ENCODE measurements around the gene CCNK.

The CCNK gene

GRCh38 chr14:99480917-99481744, at the start of gene CCNK:
TSS of gene CCNK (plus strand) at chr14:99481409. CDS start at chr14:99492678, 11,269 bp downstream.
- H3K4me1 ChIP-seq (ENCODE audit: control insufficient read depth in 1 of 2, insufficient read depth in 2 of 2, low read length in 2 of 2) = peaks cover 22 to 40% of the 10 kb centered on the region in 2 donors
- H3K9ac ChIP-seq (ENCODE audit: low read depth in 1 of 2, low read length in 2 of 2) = peak within 1 kb of the TSS; percentile 93 to 94
- H3K36me3 ChIP-seq (ENCODE audit: control insufficient read depth in 1 of 2, insufficient read depth in 2 of 2, low read length in 2 of 2) = no peaks in the 10 kb centered on the region
- peak within 1 kb of the TSS; percentile 89 to 99 for H3K4me3 ChIP-seq (ENCODE audit: low read depth in 1 of 2, low read length in 2 of 2)
- H3K27ac ChIP-seq (ENCODE audit: low read depth, low read length) = peak within 1 kb of the TSS; percentile 90
- H3K9me3 ChIP-seq (ENCODE audit: control insufficient read depth in 1 of 2, low read length in 2 of 2) = no peaks in the 10 kb centered on the region
- H3K27me3 ChIP-seq (ENCODE audit: control insufficient read depth in 1 of 2, insufficient read depth in 2 of 2, low read length in 2 of 2) = no peaks in the 10 kb centered on the region

- no peak overlapping the region for H3K9ac ChIP-seq (ENCODE audit: low read depth in 1 of 2, low read length in 2 of 2)
- H3K4me3 ChIP-seq (ENCODE audit: low read depth in 1 of 2, low read length in 2 of 2) = no peak overlapping the region
- peaks cover 16 to 54% of the 10 kb centered on the region in 2 donors for H3K36me3 ChIP-seq (ENCODE audit: control insufficient read depth in 1 of 2, insufficient read depth in 2 of 2, low read length in 2 of 2)
- H3K27me3 ChIP-seq (ENCODE audit: control insufficient read depth in 1 of 2, insufficient read depth in 2 of 2, low read length in 2 of 2) = no peaks in the 10 kb centered on the region
- peaks cover 0 to 6% of the 10 kb centered on the region in 2 donors for H3K9me3 ChIP-seq (ENCODE audit: control insufficient read depth in 1 of 2, low read length in 2 of 2)
- peaks cover 18 to 22% of the 10 kb centered on the region in 2 donors for H3K4me1 ChIP-seq (ENCODE audit: control insufficient read depth in 1 of 2, insufficient read depth in 2 of 2, low read length in 2 of 2)
- no peak overlapping the region for H3K27ac ChIP-seq (ENCODE audit: low read depth, low read length)
Measured at GRCh38 chr14:99431986-99432385, 49.2 kb upstream of the CCNK start.

GRCh38 chr14:99432485-99432884, 48.7 kb upstream of the CCNK start:
- H3K36me3 ChIP-seq (ENCODE audit: control insufficient read depth in 1 of 2, insufficient read depth in 2 of 2, low read length in 2 of 2) = peaks cover 16 to 57% of the 10 kb centered on the region in 2 donors

GRCh38 chr14:99435327-99435726, 45.9 kb upstream of the CCNK start:
- H3K9ac ChIP-seq (ENCODE audit: low read depth in 1 of 2, low read length in 2 of 2) = no peak overlapping the region
- peaks cover 5 to 48% of the 10 kb centered on the region in 2 donors for H3K36me3 ChIP-seq (ENCODE audit: control insufficient read depth in 1 of 2, insufficient read depth in 2 of 2, low read length in 2 of 2)
- no peak overlapping the region for H3K4me3 ChIP-seq (ENCODE audit: low read depth in 1 of 2, low read length in 2 of 2)
- no peaks in the 10 kb centered on the region for H3K27me3 ChIP-seq (ENCODE audit: control insufficient read depth in 1 of 2, insufficient read depth in 2 of 2, low read length in 2 of 2)
- no peaks in the 10 kb centered on the region for H3K9me3 ChIP-seq (ENCODE audit: control insufficient read depth in 1 of 2, low read length in 2 of 2)
- no peak overlapping the region for H3K27ac ChIP-seq (ENCODE audit: low read depth, low read length)
- peaks cover 18 to 20% of the 10 kb centered on the region in 2 donors for H3K4me1 ChIP-seq (ENCODE audit: control insufficient read depth in 1 of 2, insufficient read depth in 2 of 2, low read length in 2 of 2)

More at GRCh38 chr14:99432485-99432884, 48.7 kb upstream of the CCNK start:
- H3K27me3 ChIP-seq (ENCODE audit: control insufficient read depth in 1 of 2, insufficient read depth in 2 of 2, low read length in 2 of 2) = no peaks in the 10 kb centered on the region
- H3K9me3 ChIP-seq (ENCODE audit: control insufficient read depth in 1 of 2, low read length in 2 of 2) = peaks cover 0 to 6% of the 10 kb centered on the region in 2 donors
- no peak overlapping the region for H3K27ac ChIP-seq (ENCODE audit: low read depth, low read length)
- H3K4me3 ChIP-seq (ENCODE audit: low read depth in 1 of 2, low read length in 2 of 2) = no peak overlapping the region
- no peak overlapping the region for H3K9ac ChIP-seq (ENCODE audit: low read depth in 1 of 2, low read length in 2 of 2)
- peaks cover 20 to 22% of the 10 kb centered on the region in 2 donors for H3K4me1 ChIP-seq (ENCODE audit: control insufficient read depth in 1 of 2, insufficient read depth in 2 of 2, low read length in 2 of 2)

- Histone ChIP-seq H3K27ac (ENCODE audit: low read depth, low read length) (no peak overlapping the region), H3K27me3 (ENCODE audit: control insufficient read depth in 1 of 2, insufficient read depth in 2 of 2, low read length in 2 of 2) (no peaks in the 10 kb centered on the region), H3K4me1 (ENCODE audit: control insufficient read depth in 1 of 2, insufficient read depth in 2 of 2, low read length in 2 of 2) (peaks cover 10 to 18% of the 10 kb centered on the region in 2 donors), H3K9me3 (ENCODE audit: control insufficient read depth in 1 of 2, low read length in 2 of 2) (no peaks in the 10 kb centered on the region), H3K9ac (ENCODE audit: low read depth in 1 of 2, low read length in 2 of 2) (no peak overlapping the region), H3K4me3 (ENCODE audit: low read depth in 1 of 2, low read length in 2 of 2) (no peak overlapping the region), H3K36me3 (ENCODE audit: control insufficient read depth in 1 of 2, insufficient read depth in 2 of 2, low read length in 2 of 2) (peaks cover 5 to 58% of the 10 kb centered on the region in 2 donors)
Measured at GRCh38 chr14:99436247-99437180, 44.7 kb upstream of the CCNK start.

- Histone ChIP-seq H3K27ac (ENCODE audit: low read depth, low read length) (no peak overlapping the region), H3K36me3 (ENCODE audit: control insufficient read depth in 1 of 2, insufficient read depth in 2 of 2, low read length in 2 of 2) (peaks cover 8 to 69% of the 10 kb centered on the region in 2 donors)
Measured at GRCh38 chr14:99437706-99438105, 43.5 kb upstream of the CCNK start.

GRCh38 chr14:99440278-99440677, 40.9 kb upstream of the CCNK start:
- no peak overlapping the region for H3K27ac ChIP-seq (ENCODE audit: low read depth, low read length)
- no peak overlapping the region for H3K4me3 ChIP-seq (ENCODE audit: low read depth in 1 of 2, low read length in 2 of 2)
- H3K4me1 ChIP-seq (ENCODE audit: control insufficient read depth in 1 of 2, insufficient read depth in 2 of 2, low read length in 2 of 2) = peaks cover 0 to 8% of the 10 kb centered on the region in 2 donors
- no peaks in the 10 kb centered on the region for H3K27me3 ChIP-seq (ENCODE audit: control insufficient read depth in 1 of 2, insufficient read depth in 2 of 2, low read length in 2 of 2)
- no peak overlapping the region for H3K9ac ChIP-seq (ENCODE audit: low read depth in 1 of 2, low read length in 2 of 2)
- no peaks in the 10 kb centered on the region for H3K9me3 ChIP-seq (ENCODE audit: control insufficient read depth in 1 of 2, low read length in 2 of 2)
- peaks cover 19 to 71% of the 10 kb centered on the region in 2 donors for H3K36me3 ChIP-seq (ENCODE audit: control insufficient read depth in 1 of 2, insufficient read depth in 2 of 2, low read length in 2 of 2)

More at GRCh38 chr14:99437706-99438105, 43.5 kb upstream of the CCNK start:
- no peaks in the 10 kb centered on the region for H3K9me3 ChIP-seq (ENCODE audit: control insufficient read depth in 1 of 2, low read length in 2 of 2)
- H3K9ac ChIP-seq (ENCODE audit: low read depth in 1 of 2, low read length in 2 of 2) = no peak overlapping the region
- H3K4me3 ChIP-seq (ENCODE audit: low read depth in 1 of 2, low read length in 2 of 2) = no peak overlapping the region
- no peaks in the 10 kb centered on the region for H3K27me3 ChIP-seq (ENCODE audit: control insufficient read depth in 1 of 2, insufficient read depth in 2 of 2, low read length in 2 of 2)
- H3K4me1 ChIP-seq (ENCODE audit: control insufficient read depth in 1 of 2, insufficient read depth in 2 of 2, low read length in 2 of 2) = peaks cover 0 to 8% of the 10 kb centered on the region in 2 donors

- no peaks in the 10 kb centered on the region for H3K27me3 ChIP-seq (ENCODE audit: control insufficient read depth in 1 of 2, insufficient read depth in 2 of 2, low read length in 2 of 2)
- no peak overlapping the region for H3K4me3 ChIP-seq (ENCODE audit: low read depth in 1 of 2, low read length in 2 of 2)
- no peak overlapping the region for H3K27ac ChIP-seq (ENCODE audit: low read depth, low read length)
- H3K9ac ChIP-seq (ENCODE audit: low read depth in 1 of 2, low read length in 2 of 2) = no peak overlapping the region
- peaks cover 22 to 70% of the 10 kb centered on the region in 2 donors for H3K36me3 ChIP-seq (ENCODE audit: control insufficient read depth in 1 of 2, insufficient read depth in 2 of 2, low read length in 2 of 2)
- no peaks in the 10 kb centered on the region for H3K9me3 ChIP-seq (ENCODE audit: control insufficient read depth in 1 of 2, low read length in 2 of 2)
- peaks cover 0 to 8% of the 10 kb centered on the region in 2 donors for H3K4me1 ChIP-seq (ENCODE audit: control insufficient read depth in 1 of 2, insufficient read depth in 2 of 2, low read length in 2 of 2)
Measured at GRCh38 chr14:99441157-99441870, 39.9 kb upstream of the CCNK start.

GRCh38 chr14:99441918-99442317, 39.3 kb upstream of the CCNK start:
- Histone ChIP-seq H3K27ac (ENCODE audit: low read depth, low read length) (no peak overlapping the region), H3K27me3 (ENCODE audit: control insufficient read depth in 1 of 2, insufficient read depth in 2 of 2, low read length in 2 of 2) (no peaks in the 10 kb centered on the region), H3K4me3 (ENCODE audit: low read depth in 1 of 2, low read length in 2 of 2) (no peak overlapping the region), H3K36me3 (ENCODE audit: control insufficient read depth in 1 of 2, insufficient read depth in 2 of 2, low read length in 2 of 2) (peaks cover 22 to 74% of the 10 kb centered on the region in 2 donors), H3K4me1 (ENCODE audit: control insufficient read depth in 1 of 2, insufficient read depth in 2 of 2, low read length in 2 of 2) (peaks cover 0 to 3% of the 10 kb centered on the region in 2 donors), H3K9ac (ENCODE audit: low read depth in 1 of 2, low read length in 2 of 2) (no peak overlapping the region), H3K9me3 (ENCODE audit: control insufficient read depth in 1 of 2, low read length in 2 of 2) (no peaks in the 10 kb centered on the region)
